ENCODE measurements around the gene AMT.

AMT gene

GRCh38 chr3:49428752-49429080 lies 6.4 kb upstream of the AMT start:
- peak; percentile 39 for ATAC-seq (ENCODE audit: insufficient read depth, low read depth)
- TF ChIP-seq EZH2 (IDR thresholded peaks at IDR 0.05; ENCODE audit: borderline replicate concordance, low read depth, low read length, severe bottlenecking) = no peak
- TF ChIP-seq CTCF (IDR thresholded peaks at IDR 0.05; ENCODE audit: borderline replicate concordance, extremely low read depth, low read length, poor library complexity, severe bottlenecking) = peak; percentile 56
- Histone ChIP-seq H3K9ac (ENCODE audit: low read depth, low read length) (peak overlapping the region; percentile 70), H3K4me2 (ENCODE audit: insufficient read depth, low read length) (peak overlapping the region; percentile 84), H3K4me3 (ENCODE audit: low read depth in 1 of 2, low read length in 2 of 2) (peak overlapping the region; percentile 44 to 74), H2AFZ (ENCODE audit: low read depth, low read length) (peak overlapping the region; percentile 96), H4K20me1 (ENCODE audit: insufficient read depth, low read length) (no peaks in the 10 kb centered on the region), H3K79me2 (ENCODE audit: insufficient read depth, low read length) (peaks cover 18% of the 10 kb centered on the region), H3K36me3 (ENCODE audit: insufficient read depth, low read length) (peaks cover 21% of the 10 kb centered on the region), H3K27me3 (ENCODE audit: insufficient read depth, low read length, poor library complexity) (no peaks in the 10 kb centered on the region), H3K4me1 (ENCODE audit: insufficient read depth, low read length) (peaks cover 23% of the 10 kb centered on the region), H3K27ac (ENCODE audit: low read length) (peak overlapping the region; percentile 86), H3K9me3 (ENCODE audit: insufficient read depth, low read length, severe bottlenecking) (no peaks in the 10 kb centered on the region)
- DNase-seq = peak; percentile 49

GRCh38 chr3:49427586-49427985 lies 5.3 kb upstream of the AMT start:
- TF ChIP-seq CTCF (IDR thresholded peaks at IDR 0.05; ENCODE audit: borderline replicate concordance, extremely low read depth, low read length, poor library complexity, severe bottlenecking) (no peak), EZH2 (IDR thresholded peaks at IDR 0.05; ENCODE audit: borderline replicate concordance, low read depth, low read length, severe bottlenecking) (no peak)
- 0 out of 4 replicates have a peak overlapping the region, but pooled peaks of 1 of the 2 experiments have one; percentile 3 for H3K4me3 ChIP-seq (ENCODE audit: low read depth in 1 of 2, low read length in 2 of 2)
- H3K4me1 ChIP-seq (ENCODE audit: insufficient read depth, low read length) = peaks cover 23% of the 10 kb centered on the region
- H4K20me1 ChIP-seq (ENCODE audit: insufficient read depth, low read length) = no peaks in the 10 kb centered on the region
- H3K4me2 ChIP-seq (ENCODE audit: insufficient read depth, low read length) = peak overlapping the region; percentile 84; the same call in 1 of the 2 replicates
- ATAC-seq (ENCODE audit: insufficient read depth, low read depth) (no peak), DNase-seq (no peak)
- no peaks in the 10 kb centered on the region for H3K9me3 ChIP-seq (ENCODE audit: insufficient read depth, low read length, severe bottlenecking)
- peaks cover 27% of the 10 kb centered on the region for H3K36me3 ChIP-seq (ENCODE audit: insufficient read depth, low read length)
- no peaks in the 10 kb centered on the region for H3K27me3 ChIP-seq (ENCODE audit: insufficient read depth, low read length, poor library complexity)
- no peak overlapping the region for H3K27ac ChIP-seq (ENCODE audit: low read length)
- H3K9ac ChIP-seq (ENCODE audit: low read depth, low read length) = peak overlapping the region; percentile 70; the same call in 1 of the 2 replicates
- H2AFZ ChIP-seq (ENCODE audit: low read depth, low read length) = no peak overlapping the region
- H3K79me2 ChIP-seq (ENCODE audit: insufficient read depth, low read length) = peaks cover 18% of the 10 kb centered on the region

DNA sequence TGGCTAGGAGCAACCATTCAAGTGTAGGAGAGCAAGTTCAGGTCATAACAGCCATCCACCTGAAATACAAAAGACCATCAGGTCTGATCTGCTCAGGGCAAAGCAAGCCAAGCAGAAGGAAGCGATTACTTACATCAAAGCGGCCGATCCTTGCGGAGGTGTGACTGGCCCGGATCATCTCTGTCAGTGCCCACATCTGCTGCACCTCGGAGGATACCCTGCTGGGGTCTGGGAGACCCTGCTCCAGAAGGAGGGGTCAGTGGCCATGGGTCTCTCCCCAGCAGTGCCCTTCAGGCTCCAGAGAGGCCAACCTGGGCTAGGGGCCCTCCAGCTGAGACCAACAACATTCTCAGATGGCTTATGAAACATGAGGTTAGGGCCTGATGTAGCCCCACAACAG lies 2.5 kb upstream of the AMT start:
- no peak overlapping the region for H3K4me3 ChIP-seq (ENCODE audit: low read depth in 1 of 2, low read length in 2 of 2)

More for the DNA sequence above, 2.5 kb upstream of the AMT start:
- peaks cover 40% of the 10 kb centered on the region for H3K36me3 ChIP-seq (ENCODE audit: insufficient read depth, low read length)
- no peaks in the 10 kb centered on the region for H4K20me1 ChIP-seq (ENCODE audit: insufficient read depth, low read length)
- no peak overlapping the region for H3K27ac ChIP-seq (ENCODE audit: low read length)
- H3K4me1 ChIP-seq (ENCODE audit: insufficient read depth, low read length) = peaks cover 20% of the 10 kb centered on the region
- ATAC-seq (ENCODE audit: insufficient read depth, low read depth) (no peak), DNase-seq (no peak)
- no peaks in the 10 kb centered on the region for H3K27me3 ChIP-seq (ENCODE audit: insufficient read depth, low read length, poor library complexity)
- no peaks in the 10 kb centered on the region for H3K9me3 ChIP-seq (ENCODE audit: insufficient read depth, low read length, severe bottlenecking)
- TF ChIP-seq EZH2 (IDR thresholded peaks at IDR 0.05; ENCODE audit: borderline replicate concordance, low read depth, low read length, severe bottlenecking) (no peak), CTCF (IDR thresholded peaks at IDR 0.05; ENCODE audit: borderline replicate concordance, extremely low read depth, low read length, poor library complexity, severe bottlenecking) (no peak)
- H3K9ac ChIP-seq (ENCODE audit: low read depth, low read length) = no peak overlapping the region
- peaks cover 18% of the 10 kb centered on the region for H3K79me2 ChIP-seq (ENCODE audit: insufficient read depth, low read length)
- H2AFZ ChIP-seq (ENCODE audit: low read depth, low read length) = no peak overlapping the region
- H3K4me2 ChIP-seq (ENCODE audit: insufficient read depth, low read length) = no peak overlapping the region
